Activated naive CD4-positive, alpha-beta T cell treated with anti-CD3 and anti-CD28 coated beads, Interleukin-2, amount 10 ng/mL, durations not matched to agents 7 days and 5 days (primary cell): ENCODE data around the gene CMTM6.
"Not testable (repeated sequence)": the region's sequence is repeated elsewhere in the genome, so short reads cannot be mapped to it uniquely, and the experiment has no call there.

Experiments
- CTCF ChIA-PET: fragments of 350-600 bp; sonication (Branson Sonifier 250); formaldehyde crosslinking; loops from one replicate; lab custom pipeline; 2021; ENCODE audit warnings: antibody characterized with exemption; lab: Charles Lee
- DNase-seq: peaks from one replicate; pipeline ENCODE4 v3.0.0-alpha.2; 2020
- H3K27ac Mint-ChIP-seq: one replicate; pipeline ENCODE4 v1.8.0; 2021; ENCODE audit warnings: mild to moderate bottlenecking, moderate library complexity, mixed read lengths
- H3K27me3 Mint-ChIP-seq: one replicate; pipeline ENCODE4 v1.8.0; 2021; ENCODE audit warnings: mild to moderate bottlenecking, mixed read lengths
- H3K36me3 Mint-ChIP-seq: one replicate; pipeline ENCODE4 v1.8.0; 2021; ENCODE audit warnings: mixed read lengths
- H3K4me1 Mint-ChIP-seq: one replicate; pipeline ENCODE4 v1.8.0; 2021; ENCODE audit warnings: mixed read lengths
- H3K4me3 Mint-ChIP-seq: one replicate; pipeline ENCODE4 v1.8.0; 2021; ENCODE audit warnings: mild to moderate bottlenecking, moderate library complexity, mixed read lengths
- H3K9me3 Mint-ChIP-seq: one replicate; pipeline ENCODE4 v1.8.0; 2021; ENCODE audit warnings: mixed read lengths

CMTM6 gene

GRCh38 chr3:32440611-32441350 lies 61.9 kb downstream of the CMTM6 start:
- no peak overlapping the region for H3K4me3 Mint-ChIP-seq
- H3K9me3 Mint-ChIP-seq, result no peaks in the 10 kb centered on the region
- CTCF ChIA-PET, result interaction anchor here (1.4 to 2.9 kb wide), 2 partner anchors 18 to 28 kb away, joined by 3 to 11 read pairs; no protein-coding TSS in a partner anchor
- peaks cover 31% of the 10 kb centered on the region for H3K36me3 Mint-ChIP-seq
- H3K27me3 Mint-ChIP-seq, result no peaks in the 10 kb centered on the region
- DNase-seq, result no peak
- H3K27ac Mint-ChIP-seq, result no peak overlapping the region
- H3K4me1 Mint-ChIP-seq, result peaks cover 68% of the 10 kb centered on the region

- not testable (repeated sequence) for DNase-seq, H3K4me3 Mint-ChIP-seq, H3K27me3 Mint-ChIP-seq, H3K9me3 Mint-ChIP-seq
- CTCF ChIA-PET, result interaction anchor here (1.1 to 2.9 kb wide), 2 partner anchors 21 to 29 kb away, joined by 3 to 11 read pairs; no protein-coding TSS in a partner anchor
- H3K4me1 Mint-ChIP-seq, result peaks cover 81% of the 10 kb centered on the region
- peak overlapping the region; percentile 84 for H3K27ac Mint-ChIP-seq
- H3K36me3 Mint-ChIP-seq, result peaks cover 22% of the 10 kb centered on the region
These were observed 63.2 kb downstream of the CMTM6 start for GRCh38 chr3:32439421-32439820.

- H3K4me1 Mint-ChIP-seq, result peaks cover 78% of the 10 kb centered on the region
- no peaks in the 10 kb centered on the region for H3K9me3 Mint-ChIP-seq
- peak overlapping the region; percentile 84 for H3K27ac Mint-ChIP-seq
- H3K27me3 Mint-ChIP-seq, result no peaks in the 10 kb centered on the region
- H3K36me3 Mint-ChIP-seq, result peaks cover 18% of the 10 kb centered on the region
- H3K4me3 Mint-ChIP-seq, result no peak overlapping the region
- CTCF ChIA-PET, result interaction anchor here (0.9 to 4.0 kb wide), 6 partner anchors 11 to 67 kb away, joined by 3 to 17 read pairs (median 4); no protein-coding TSS in a partner anchor
- no peak for DNase-seq
These were observed 63.9 kb downstream of the CMTM6 start for GRCh38 chr3:32438596-32439344.

GRCh38 chr3:32437896-32438295 lies 64.8 kb downstream of the CMTM6 start:
- no peaks in the 10 kb centered on the region for H3K9me3 Mint-ChIP-seq
- no peak overlapping the region for H3K4me3 Mint-ChIP-seq
- CTCF ChIA-PET, result interaction anchor here (0.6 to 4.0 kb wide), 6 partner anchors 10 to 92 kb away, joined by 3 to 17 read pairs (median 4); no protein-coding TSS in a partner anchor
- H3K4me1 Mint-ChIP-seq, result peaks cover 79% of the 10 kb centered on the region
- no peak for DNase-seq
- H3K27ac Mint-ChIP-seq, result peak overlapping the region; percentile 51
- H3K27me3 Mint-ChIP-seq, result no peaks in the 10 kb centered on the region
- H3K36me3 Mint-ChIP-seq, result peaks cover 14% of the 10 kb centered on the region

- Mint-ChIP-seq H3K36me3 (peaks cover 11% of the 10 kb centered on the region), H3K9me3 (no peaks in the 10 kb centered on the region), H3K4me1 (peaks cover 84% of the 10 kb centered on the region), H3K27ac (peak overlapping the region; percentile 33), H3K27me3 (no peaks in the 10 kb centered on the region), H3K4me3 (no peak overlapping the region)
- CTCF ChIA-PET, result interaction anchor here (1.2 to 4.0 kb wide), 3 partner anchors 12 to 62 kb away, joined by 3 to 17 read pairs (median 5); no protein-coding TSS in a partner anchor
- DNase-seq, result no peak
These were observed 65.8 kb downstream of the CMTM6 start for GRCh38 chr3:32436816-32437189.

- DNase-seq, result peak; percentile 39
- Mint-ChIP-seq H3K27ac (peak overlapping the region; percentile 86), H3K4me1 (peaks cover 89% of the 10 kb centered on the region)
These were observed 66.5 kb downstream of the CMTM6 start for GRCh38 chr3:32435911-32436815.

GRCh38 chr3:32434206-32434605 lies 68.4 kb downstream of the CMTM6 start:
- DNase-seq, result no peak
- no peaks in the 10 kb centered on the region for H3K9me3 Mint-ChIP-seq
- H3K4me1 Mint-ChIP-seq, result peaks cover 90% of the 10 kb centered on the region
- H3K36me3 Mint-ChIP-seq, result peaks cover 20% of the 10 kb centered on the region
- H3K27me3 Mint-ChIP-seq, result no peaks in the 10 kb centered on the region
- CTCF ChIA-PET, result interaction anchor here (1.1 to 2.8 kb wide), 5 partner anchors 10 to 36 kb away, joined by 3 to 13 read pairs (median 6); no protein-coding TSS in a partner anchor
- peak overlapping the region; percentile 94 for H3K27ac Mint-ChIP-seq
- H3K4me3 Mint-ChIP-seq, result no peak overlapping the region

More at GRCh38 chr3:32435911-32436815, 66.5 kb downstream of the CMTM6 start:
- H3K9me3 Mint-ChIP-seq, result no peaks in the 10 kb centered on the region
- peak overlapping the region; percentile 1 for H3K4me3 Mint-ChIP-seq
- H3K36me3 Mint-ChIP-seq, result peaks cover 9% of the 10 kb centered on the region
- H3K27me3 Mint-ChIP-seq, result no peaks in the 10 kb centered on the region
- CTCF ChIA-PET, result interaction anchor here (0.6 to 4.0 kb wide), 6 partner anchors 10 to 61 kb away, joined by 3 to 17 read pairs (median 4); no protein-coding TSS in a partner anchor

- no peaks in the 10 kb centered on the region for H3K27me3 Mint-ChIP-seq
- H3K4me1 Mint-ChIP-seq, result peaks cover 90% of the 10 kb centered on the region
- CTCF ChIA-PET, result interaction anchor here (1.0 to 2.8 kb wide), 11 partner anchors 9 to 50 kb away, joined by 3 to 13 read pairs (median 5); no protein-coding TSS in a partner anchor
- H3K36me3 Mint-ChIP-seq, result peaks cover 20% of the 10 kb centered on the region
- peak; percentile 48 for DNase-seq
- peak overlapping the region; percentile 56 for H3K4me3 Mint-ChIP-seq
- peak overlapping the region; percentile 94 for H3K27ac Mint-ChIP-seq
- no peaks in the 10 kb centered on the region for H3K9me3 Mint-ChIP-seq
These were observed 69.7 kb downstream of the CMTM6 start for GRCh38 chr3:32432711-32433530.

- Mint-ChIP-seq H3K9me3 (no peaks in the 10 kb centered on the region), H3K4me3 (peak overlapping the region; percentile 56), H3K27ac (peak overlapping the region; percentile 94), H3K4me1 (peaks cover 92% of the 10 kb centered on the region), H3K27me3 (no peaks in the 10 kb centered on the region), H3K36me3 (peaks cover 20% of the 10 kb centered on the region)
- CTCF ChIA-PET, result interaction anchor here (1.0 to 2.8 kb wide), 9 partner anchors 8 to 49 kb away, joined by 3 to 13 read pairs (median 6); no protein-coding TSS in a partner anchor
- peak; percentile 44 for DNase-seq
These were observed 70.5 kb downstream of the CMTM6 start for GRCh38 chr3:32432045-32432710.

GRCh38 chr3:32431481-32431880 lies 71.2 kb downstream of the CMTM6 start:
- no peak for DNase-seq
- H3K4me1 Mint-ChIP-seq, result peaks cover 92% of the 10 kb centered on the region
- no peak overlapping the region for H3K4me3 Mint-ChIP-seq
- H3K27ac Mint-ChIP-seq, result peak overlapping the region; percentile 94
- no peaks in the 10 kb centered on the region for H3K27me3 Mint-ChIP-seq
- H3K9me3 Mint-ChIP-seq, result no peaks in the 10 kb centered on the region
- peaks cover 22% of the 10 kb centered on the region for H3K36me3 Mint-ChIP-seq
- CTCF ChIA-PET, result interaction anchor here (0.7 to 2.8 kb wide), 3 partner anchors 8 to 41 kb away, joined by 3 to 13 read pairs (median 12); no protein-coding TSS in a partner anchor
